MM.1S (cell line): ENCODE data around the gene ADAMTS9.
A peak's percentile ranks its signal among the peaks of the same experiment; 100 is the strongest.

Source experiments
- DNase-seq: peaks from one replicate; pipeline ENCODE4 v3.0.0-alpha.2; 2015
- H2AFZ ChIP-seq: fragments of 300-600 bp; sonication (generic); 2 replicates; pipeline ENCODE4 v1.6.0; 2016; ENCODE audit warnings: antibody characterized with exemption, low read length
- H3F3A ChIP-seq: fragments of 300-600 bp; sonication (generic); 2 replicates; pipeline ENCODE4 v1.6.1; 2016; ENCODE audit warnings: mild to moderate bottlenecking, antibody characterized with exemption, low read length, moderate library complexity, mixed read lengths; ENCODE audit not compliant: insufficient read depth
- H3K27ac ChIP-seq: fragments of 300-600 bp; sonication (generic); 2 replicates; pipeline ENCODE4 v1.5.1; 2016; ENCODE audit warnings: mild to moderate bottlenecking, low read length
- H3K27me3 ChIP-seq: fragments of 300-600 bp; sonication (generic); replicated peaks from 2 replicates; pipeline ENCODE4 v1.6.0; 2016; ENCODE audit warnings: low read length; ENCODE audit not compliant: insufficient read depth
- H3K36me3 ChIP-seq: fragments of 300-600 bp; sonication (generic); replicated peaks from 2 replicates; pipeline ENCODE4 v1.6.1; 2016; ENCODE audit warnings: mild to moderate bottlenecking, low read length, mixed read lengths; ENCODE audit not compliant: insufficient read depth
- H3K4me1 ChIP-seq: fragments of 300-600 bp; sonication (generic); 2 replicates; pipeline ENCODE4 v1.6.1; 2016; ENCODE audit warnings: low read length, mixed read lengths
- H3K4me2 ChIP-seq: fragments of 300-600 bp; sonication (generic); 2 replicates; pipeline ENCODE4 v1.6.0; 2016; ENCODE audit warnings: low read depth, low read length
- H3K4me3 ChIP-seq: fragments of 300-600 bp; sonication (generic); 2 replicates; pipeline ENCODE4 v1.5.1; 2016; ENCODE audit warnings: low read length, mixed read lengths
- H3K79me2 ChIP-seq: fragments of 300-600 bp; sonication (generic); 2 replicates; pipeline ENCODE4 v1.6.1; 2016; ENCODE audit warnings: mixed run types, low read length, mixed read lengths
- H3K9ac ChIP-seq: fragments of 300-600 bp; sonication (generic); 2 replicates; pipeline ENCODE4 v1.6.1; 2016; ENCODE audit warnings: low read length, mixed read lengths
- H3K9me2 ChIP-seq: fragments of 300-600 bp; sonication (generic); replicated peaks from 2 replicates; pipeline ENCODE4 v1.6.1; 2016; ENCODE audit warnings: mild to moderate bottlenecking, low read length, mixed read lengths; ENCODE audit not compliant: insufficient read depth
- H3K9me3 ChIP-seq: fragments of 300-600 bp; sonication (generic); replicated peaks from 2 replicates; pipeline ENCODE4 v1.6.1; 2016; ENCODE audit warnings: mild to moderate bottlenecking, low read length, mixed read lengths; ENCODE audit not compliant: insufficient read depth
- H4K20me1 ChIP-seq: fragments of 300-600 bp; sonication (generic); 2 replicates; pipeline ENCODE4 v1.6.1; 2016; ENCODE audit warnings: mild to moderate bottlenecking, low read length, moderate library complexity, mixed read lengths; ENCODE audit not compliant: insufficient read depth
- EZH2 ChIP-seq: fragments of 300-600 bp; sonication (generic); optimal IDR thresholded peaks from 2 replicates; pipeline ENCODE3; 2017; ENCODE audit warnings: low read depth, mild to moderate bottlenecking, antibody characterized with exemption, low read length, mixed read lengths
- EZH2phosphoT487 ChIP-seq: fragments of 300-600 bp; sonication (generic); IDR thresholded peaks from 2 replicates; pipeline ENCODE4 v1.6.1; 2018; ENCODE audit warnings: antibody characterized with exemption, low read length
- TF ChIP-seq, protein P1 (sequence below): fragments of 300-600 bp; sonication (generic); IDR thresholded peaks from 2 replicates; pipeline ENCODE4 v1.5.1; 2016; ENCODE audit warnings: antibody characterized with exemption, low read length, mixed read lengths

Gene ADAMTS9

DNA sequence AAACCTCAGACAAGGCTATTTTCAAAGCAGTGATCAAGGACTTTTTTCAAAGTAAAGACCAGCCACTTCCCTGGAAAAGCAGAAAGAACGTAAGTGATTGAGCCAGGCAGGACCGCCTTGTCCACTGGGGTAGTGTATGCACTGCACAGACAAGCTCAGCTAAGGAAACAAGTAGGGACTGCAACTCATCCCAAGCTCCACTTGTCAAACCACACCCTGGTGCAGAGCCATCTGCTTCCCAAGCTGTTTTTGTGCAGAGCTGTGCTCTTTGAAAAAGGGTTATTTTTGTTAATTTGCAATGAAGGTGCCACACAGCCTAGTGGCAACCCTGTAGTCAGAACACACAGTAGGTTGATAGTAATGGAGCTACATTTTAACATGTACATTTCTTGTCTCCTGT lies 193.3 kb downstream of the ADAMTS9 start:
- no peaks in the 10 kb centered on the region for H4K20me1 ChIP-seq
- no peak overlapping the region for H3K4me3 ChIP-seq
- no peaks in the 10 kb centered on the region for H3K36me3 ChIP-seq
- H3K9ac ChIP-seq: no peak overlapping the region
- no peaks in the 10 kb centered on the region for H3K9me2 ChIP-seq
- TF ChIP-seq EZH2phosphoT487 (no peak), EZH2 (no peak)
- TF ChIP-seq, protein P1, sequence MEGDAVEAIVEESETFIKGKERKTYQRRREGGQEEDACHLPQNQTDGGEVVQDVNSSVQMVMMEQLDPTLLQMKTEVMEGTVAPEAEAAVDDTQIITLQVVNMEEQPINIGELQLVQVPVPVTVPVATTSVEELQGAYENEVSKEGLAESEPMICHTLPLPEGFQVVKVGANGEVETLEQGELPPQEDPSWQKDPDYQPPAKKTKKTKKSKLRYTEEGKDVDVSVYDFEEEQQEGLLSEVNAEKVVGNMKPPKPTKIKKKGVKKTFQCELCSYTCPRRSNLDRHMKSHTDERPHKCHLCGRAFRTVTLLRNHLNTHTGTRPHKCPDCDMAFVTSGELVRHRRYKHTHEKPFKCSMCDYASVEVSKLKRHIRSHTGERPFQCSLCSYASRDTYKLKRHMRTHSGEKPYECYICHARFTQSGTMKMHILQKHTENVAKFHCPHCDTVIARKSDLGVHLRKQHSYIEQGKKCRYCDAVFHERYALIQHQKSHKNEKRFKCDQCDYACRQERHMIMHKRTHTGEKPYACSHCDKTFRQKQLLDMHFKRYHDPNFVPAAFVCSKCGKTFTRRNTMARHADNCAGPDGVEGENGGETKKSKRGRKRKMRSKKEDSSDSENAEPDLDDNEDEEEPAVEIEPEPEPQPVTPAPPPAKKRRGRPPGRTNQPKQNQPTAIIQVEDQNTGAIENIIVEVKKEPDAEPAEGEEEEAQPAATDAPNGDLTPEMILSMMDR: no peak
- H3K4me1 ChIP-seq: peaks cover 17% of the 10 kb centered on the region
- peaks cover 8% of the 10 kb centered on the region; the same call in 1 of the 2 replicates for H3F3A ChIP-seq
- H2AFZ ChIP-seq: peak overlapping the region; percentile 55; the same call in 1 of the 2 replicates
- no peak for DNase-seq
- no peaks in the 10 kb centered on the region for H3K79me2 ChIP-seq
- no peaks in the 10 kb centered on the region for H3K9me3 ChIP-seq
- peak overlapping the region; percentile 22; the same call in 1 of the 2 replicates for H3K4me2 ChIP-seq
- H3K27me3 ChIP-seq: no peaks in the 10 kb centered on the region
- H3K27ac ChIP-seq: no peak overlapping the region

DNA sequence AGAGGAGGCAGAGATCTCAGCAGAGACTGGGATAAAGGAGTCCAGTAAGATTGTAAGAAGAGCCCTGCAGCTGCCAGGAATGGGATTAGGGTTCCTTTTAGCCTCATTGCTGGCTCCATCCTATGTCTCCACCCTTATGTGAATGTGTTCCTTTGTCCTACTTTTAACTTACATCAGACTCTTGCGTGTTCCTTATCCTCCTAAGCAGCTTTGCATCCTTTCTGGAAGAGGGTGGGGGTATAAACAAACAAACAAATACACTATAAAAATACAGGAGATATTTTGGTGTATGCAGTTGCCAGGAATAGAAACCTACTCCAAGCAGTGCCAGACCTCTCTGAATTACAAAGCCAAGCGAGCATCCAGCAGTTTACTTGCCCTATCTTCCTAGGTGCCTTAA lies 194.7 kb downstream of the ADAMTS9 start:
- H2AFZ ChIP-seq: no peak overlapping the region
- H3K4me1 ChIP-seq: peaks cover 17% of the 10 kb centered on the region
- H3K9ac ChIP-seq: no peak overlapping the region
- H3K36me3 ChIP-seq: no peaks in the 10 kb centered on the region
- H3K9me2 ChIP-seq: no peaks in the 10 kb centered on the region
- TF ChIP-seq EZH2 (no peak), EZH2phosphoT487 (no peak)
- TF ChIP-seq, protein P1: no peak
- no peak overlapping the region for H3K4me2 ChIP-seq
- H3K9me3 ChIP-seq: no peaks in the 10 kb centered on the region
- no peak for DNase-seq
- peaks cover 8% of the 10 kb centered on the region; the same call in 1 of the 2 replicates for H3F3A ChIP-seq
- H3K79me2 ChIP-seq: no peaks in the 10 kb centered on the region
- H4K20me1 ChIP-seq: no peaks in the 10 kb centered on the region
- H3K27ac ChIP-seq: no peak overlapping the region
- no peak overlapping the region for H3K4me3 ChIP-seq
- no peaks in the 10 kb centered on the region for H3K27me3 ChIP-seq

DNA sequence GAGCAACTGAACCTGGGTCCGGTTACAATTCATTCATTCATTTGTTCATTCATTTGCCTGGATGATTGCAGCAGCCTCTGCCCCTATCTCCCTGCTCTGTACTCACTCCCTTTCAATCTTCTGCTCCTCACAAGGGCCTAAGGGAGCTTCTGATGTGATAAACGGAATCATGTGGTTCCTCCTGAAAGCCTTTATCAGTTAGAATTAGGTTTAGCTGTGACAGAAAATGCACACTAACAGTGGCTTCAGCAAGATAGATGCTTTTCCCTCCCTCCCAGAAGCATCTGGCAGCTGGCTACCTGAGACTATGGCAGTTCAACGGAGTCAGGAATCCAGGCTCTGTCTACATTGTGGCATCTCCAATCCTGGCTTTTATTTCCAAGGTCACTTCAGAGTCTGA lies 196.0 kb downstream of the ADAMTS9 start:
- TF ChIP-seq EZH2phosphoT487 (no peak), EZH2 (no peak)
- TF ChIP-seq, protein P1: no peak
- no peaks in the 10 kb centered on the region for H3K9me2 ChIP-seq

More for the DNA sequence above, 196.0 kb downstream of the ADAMTS9 start:
- DNase-seq: no peak
- no peak overlapping the region for H3K4me2 ChIP-seq
- H3K9me3 ChIP-seq: no peaks in the 10 kb centered on the region
- no peaks in the 10 kb centered on the region for H3K27me3 ChIP-seq
- H3K36me3 ChIP-seq: no peaks in the 10 kb centered on the region
- H3K4me1 ChIP-seq: peaks cover 17% of the 10 kb centered on the region
- no peak overlapping the region for H3K4me3 ChIP-seq
- no peaks in the 10 kb centered on the region for H3K79me2 ChIP-seq
- H3F3A ChIP-seq: peaks cover 8% of the 10 kb centered on the region; the same call in 1 of the 2 replicates
- H3K27ac ChIP-seq: no peak overlapping the region
- H4K20me1 ChIP-seq: no peaks in the 10 kb centered on the region
- H3K9ac ChIP-seq: no peak overlapping the region
- no peak overlapping the region for H2AFZ ChIP-seq
